Mesothelial cell of epicardium (in vitro differentiated cells): ENCODE data around the gene RERE. TPM values are rescaled to one million over a fixed set of nuclear protein-coding genes. Genes with fewer than 3 reads are reported as not detected.
A peak's percentile ranks its signal among the peaks of the same experiment; 100 is the strongest.

Source experiments
- DNase-seq, 2 experiments: peaks; one replicate each; pipeline ENCODE4 v3.0.0; 2021; ENCODE audit warnings: low spot score in 2 of 2; ENCODE audit not compliant: unreplicated experiment in 2 of 2
- H3K27ac Mint-ChIP-seq: 2 replicates; pipeline ENCODE4 v1.8.0; 2021; ENCODE audit warnings: mixed read lengths
- H3K27me3 Mint-ChIP-seq: 2 replicates; pipeline ENCODE4 v1.8.0; 2021; ENCODE audit warnings: low read depth, mixed read lengths
- H3K36me3 Mint-ChIP-seq: 2 replicates; pipeline ENCODE4 v1.8.0; 2021; ENCODE audit warnings: mixed read lengths
- H3K4me1 Mint-ChIP-seq: 2 replicates; pipeline ENCODE4 v1.8.0; 2021; ENCODE audit warnings: mixed read lengths
- H3K4me3 Mint-ChIP-seq: 2 replicates; pipeline ENCODE4 v1.8.0; 2021; ENCODE audit warnings: mild to moderate bottlenecking, moderate library complexity, mixed read lengths
- H3K9me3 Mint-ChIP-seq: 2 replicates; pipeline ENCODE4 v1.8.0; 2021; ENCODE audit warnings: mixed read lengths
- CTCF ChIP-seq: fragments of 200-600 bp; sonication (generic); IDR thresholded peaks from one replicate; pipeline ENCODE4 v1.5.0; 2021; ENCODE audit warnings: antibody characterized with exemption; ENCODE audit not compliant: unreplicated experiment
- total RNA-seq: library from RNA; stranded (reverse); gene quantifications from 3 replicates; pipeline ENCODE4 v1.2.1, GENCODE V29; 2021

Gene RERE
- total RNA-seq, 1 donor from 2014 or later: 187 TPM

- H3K27me3 Mint-ChIP-seq: no peaks in the 10 kb centered on the region
- H3K27ac Mint-ChIP-seq: peak overlapping the region; percentile 84
- TF ChIP-seq CTCF: no peak
- H3K36me3 Mint-ChIP-seq: peaks cover 2% of the 10 kb centered on the region
- H3K4me3 Mint-ChIP-seq: peak overlapping the region; percentile 7
- peaks cover 3% of the 10 kb centered on the region for H3K9me3 Mint-ChIP-seq
- peaks cover 30% of the 10 kb centered on the region for H3K4me1 Mint-ChIP-seq
- no peak for DNase-seq
Observed at GRCh38 chr1:8712413-8713231, 104.8 kb downstream of the RERE start.

- Mint-ChIP-seq H3K27ac (peak overlapping the region; percentile 84), H3K9me3 (peaks cover 3% of the 10 kb centered on the region), H3K4me1 (peaks cover 37% of the 10 kb centered on the region), H3K27me3 (no peaks in the 10 kb centered on the region), H3K4me3 (peak overlapping the region; percentile 7), H3K36me3 (peaks cover 2% of the 10 kb centered on the region)
- no peak for DNase-seq
- TF ChIP-seq CTCF: no peak
Observed at GRCh38 chr1:8711873-8712412, 105.5 kb downstream of the RERE start.

DNA sequence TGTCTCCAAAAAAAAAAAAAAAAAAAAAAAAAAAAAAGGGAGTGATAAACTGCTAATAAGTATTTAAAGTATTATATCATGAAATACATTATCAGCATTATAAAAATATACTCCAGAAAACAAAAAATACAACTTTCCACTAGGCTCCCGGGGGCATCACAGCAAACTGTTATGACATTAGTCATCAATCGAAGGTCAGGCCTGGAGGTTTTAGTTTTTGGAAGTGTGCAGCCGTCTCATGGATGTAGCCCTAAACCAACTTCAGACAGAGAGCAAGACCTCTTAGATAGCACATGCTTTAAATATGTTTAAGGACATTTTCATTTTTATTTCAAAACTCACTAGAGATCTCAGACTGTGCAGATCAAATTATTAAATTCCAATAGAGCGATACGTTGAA is 106.3 kb downstream of the RERE start:
- peaks cover 2% of the 10 kb centered on the region for H3K36me3 Mint-ChIP-seq
- no peak overlapping the region for H3K4me3 Mint-ChIP-seq
- no peak for TF ChIP-seq CTCF
- H3K27ac Mint-ChIP-seq: peak overlapping the region; percentile 51
- no peaks in the 10 kb centered on the region for H3K27me3 Mint-ChIP-seq
- H3K4me1 Mint-ChIP-seq: peaks cover 44% of the 10 kb centered on the region
- peaks cover 3% of the 10 kb centered on the region for H3K9me3 Mint-ChIP-seq
- DNase-seq: no peak

- no peak overlapping the region for H3K4me3 Mint-ChIP-seq
- DNase-seq: no peak
- H3K36me3 Mint-ChIP-seq: peaks cover 2% of the 10 kb centered on the region
- no peaks in the 10 kb centered on the region for H3K27me3 Mint-ChIP-seq
- no peak for TF ChIP-seq CTCF
- H3K27ac Mint-ChIP-seq: no peak overlapping the region
- peaks cover 3% of the 10 kb centered on the region for H3K9me3 Mint-ChIP-seq
- peaks cover 61% of the 10 kb centered on the region for H3K4me1 Mint-ChIP-seq
Observed at GRCh38 chr1:8708259-8708658, 109.2 kb downstream of the RERE start.

- no peak for TF ChIP-seq CTCF
- H3K36me3 Mint-ChIP-seq: peaks cover 2% of the 10 kb centered on the region
- peak overlapping the region; percentile 60 for H3K27ac Mint-ChIP-seq
- no peaks in the 10 kb centered on the region for H3K27me3 Mint-ChIP-seq
- H3K9me3 Mint-ChIP-seq: peaks cover 3% of the 10 kb centered on the region
- H3K4me3 Mint-ChIP-seq: peak overlapping the region; percentile 0
- DNase-seq: no peak
- peaks cover 57% of the 10 kb centered on the region for H3K4me1 Mint-ChIP-seq
Observed at GRCh38 chr1:8706995-8707396, 110.4 kb downstream of the RERE start.
